Mammary epithelial cell (primary cell): ENCODE measurements around the gene BCAS3.

ENCODE experiments used
- CTCF ChIP-seq, 2 donors: IDR thresholded peaks in 1 of 2; conservative IDR thresholded peaks in 1 of 2; 2 replicates each; pipeline ENCODE4 v1.5.1; 2011 to 2012; ENCODE audit warnings: inconsistent platforms in 2 of 2, low read length in 2 of 2, mild to moderate bottlenecking in 2 of 2, control low read depth in 1 of 2, low read depth in 1 of 2; ENCODE audit not compliant: insufficient read depth in 1 of 2; ENCODE audit errors: extremely low read depth in 1 of 2
- EZH2 ChIP-seq: IDR thresholded peaks from 2 replicates; pipeline ENCODE4 v1.6.1; 2012; ENCODE audit warnings: low read length, inconsistent platforms, borderline replicate concordance

DNA sequence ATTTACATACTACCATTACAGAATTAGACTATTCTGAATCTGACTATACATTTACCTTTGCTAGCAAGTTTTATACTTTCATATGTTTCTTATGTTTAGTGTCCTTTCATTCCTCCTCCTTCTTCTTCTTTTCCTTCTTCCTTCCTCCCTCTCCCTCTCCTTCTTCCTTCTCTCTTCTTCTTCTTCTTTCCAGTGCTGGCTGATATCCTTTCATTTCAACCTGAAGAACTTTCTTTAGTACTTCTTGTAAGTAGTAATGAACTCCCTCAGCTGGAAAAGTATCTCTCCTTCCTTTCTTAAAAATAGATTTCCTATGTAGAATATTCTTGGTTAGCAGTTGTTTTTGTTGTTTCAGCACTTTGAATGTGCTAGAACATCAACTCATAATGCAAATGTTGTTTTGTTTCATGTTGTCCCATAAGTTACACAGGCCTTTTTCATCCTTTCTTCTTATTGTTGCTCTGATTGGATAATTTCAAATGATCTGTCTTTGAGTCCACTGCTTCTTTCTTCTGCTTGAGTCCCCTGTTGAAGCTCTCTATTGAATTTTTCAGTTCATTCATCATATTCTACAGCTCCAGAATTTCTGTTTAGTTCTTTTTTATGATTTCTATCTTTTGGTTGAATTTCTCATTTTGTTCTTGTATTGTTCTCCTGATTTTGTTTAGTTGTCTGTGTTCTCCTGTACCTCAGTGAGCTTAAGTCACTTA, 759.5 kb downstream of the BCAS3 start:
- TF ChIP-seq EZH2 (no peak), CTCF (conservative IDR thresholded peaks at IDR 0.05 in 1 of 2, IDR thresholded peaks at IDR 0.05 in 1 of 2; ENCODE audit: extremely low read depth in 1 of 2, insufficient read depth in 1 of 2, low read depth in 1 of 2, low read length in 2 of 2) (no peak)
